Measurements from ENCODE around the gene MACROD2. TPM values are rescaled to one million over a fixed set of nuclear protein-coding genes. Genes with fewer than 3 reads are reported as not detected.

MACROD2 gene
- polyA plus RNA-seq, 2 of the 4 experiments (the other 2 are of a cell fraction) = 0.96 to 1.3 TPM

DNA sequence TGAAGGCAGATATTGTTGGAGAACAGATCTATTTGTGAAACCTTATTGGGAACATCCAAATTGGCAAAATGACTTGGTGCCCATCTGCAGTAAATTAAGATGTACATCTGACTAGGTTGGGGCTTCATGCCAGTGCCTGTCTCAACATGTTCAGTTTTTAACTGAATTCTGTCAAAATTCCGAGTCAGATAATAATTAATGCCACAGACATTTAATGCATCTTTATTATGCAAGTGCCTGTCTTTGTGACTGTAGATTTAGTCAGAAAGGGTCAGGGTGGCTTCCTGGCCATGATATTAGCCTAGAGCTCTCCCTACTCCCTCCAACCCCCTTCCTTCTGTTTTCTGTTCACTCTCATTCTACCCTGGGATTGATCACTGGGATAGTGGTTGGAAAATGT is 541.4 kb downstream of the MACROD2 start:
- WGBS (ENCODE audit: missing lambda C conversion rate) = 39% methylated on average over 1 of the region's 1 CpG
- Histone ChIP-seq H3K4me1 (no peaks in the 10 kb centered on the region), H3K9me3 (no peaks in the 10 kb centered on the region), H3K27ac (no peak overlapping the region), H3K4me3 (no peak overlapping the region), H3K4me2 (no peak overlapping the region)
- no peak for DNase-seq (ENCODE audit: low read depth in 1 of 2, low spot score in 1 of 2)
- FAIRE-seq = peak; percentile 72
- ChIA-PET POLR2A (no interaction called here), CTCF (no interaction called here)
- no peak for ATAC-seq
- TF ChIP-seq PHF8 (IDR thresholded peaks at IDR 0.05; ENCODE audit: borderline replicate concordance, low read depth) = no peak

DNA sequence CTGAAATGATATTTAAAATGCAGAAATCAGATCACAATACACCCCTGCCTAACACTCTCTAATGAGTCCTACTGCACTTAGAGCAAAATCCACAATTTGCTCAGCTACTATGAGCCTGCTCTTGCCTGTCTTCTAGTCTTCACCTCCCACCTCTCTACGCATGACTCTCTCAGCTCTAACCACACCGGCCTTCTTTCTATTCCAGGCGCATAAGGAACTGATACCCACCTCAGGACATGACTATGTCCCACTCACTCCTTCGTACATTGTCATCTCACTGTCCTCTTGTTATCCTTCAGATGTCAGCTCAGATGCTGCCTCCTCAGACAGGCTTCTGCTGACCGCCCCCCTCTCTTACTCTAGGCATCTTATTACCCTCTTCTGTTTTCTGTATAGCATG is 543.1 kb downstream of the MACROD2 start:
- WGBS (ENCODE audit: missing lambda C conversion rate) = 84% methylated on average over 5 of the region's 5 CpGs
- CTCF ChIA-PET = no interaction called here
- Histone ChIP-seq H3K4me1 (no peaks in the 10 kb centered on the region), H3K9me3 (no peaks in the 10 kb centered on the region), H3K4me2 (no peak overlapping the region), H3K27ac (no peak overlapping the region), H3K4me3 (no peak overlapping the region)
- DNase-seq (ENCODE audit: low read depth in 1 of 2, low spot score in 1 of 2) = no peak
- FAIRE-seq = no peak
- ATAC-seq = peak in 1 of 2 experiments; percentile 24; a peak in 1 of 6 replicates
- POLR2A ChIA-PET = no interaction called here
- no peak for TF ChIP-seq MAFK (IDR thresholded peaks at IDR 0.05; ENCODE audit: partially characterized antibody)
- no peak for TF ChIP-seq TP53 (CRISPR knock-in tag; IDR thresholded peaks at IDR 0.05)
- TF ChIP-seq, protein P1, sequence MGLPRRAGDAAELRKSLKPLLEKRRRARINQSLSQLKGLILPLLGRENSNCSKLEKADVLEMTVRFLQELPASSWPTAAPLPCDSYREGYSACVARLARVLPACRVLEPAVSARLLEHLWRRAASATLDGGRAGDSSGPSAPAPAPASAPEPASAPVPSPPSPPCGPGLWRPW (IDR thresholded peaks at IDR 0.05) = no peak

DNA sequence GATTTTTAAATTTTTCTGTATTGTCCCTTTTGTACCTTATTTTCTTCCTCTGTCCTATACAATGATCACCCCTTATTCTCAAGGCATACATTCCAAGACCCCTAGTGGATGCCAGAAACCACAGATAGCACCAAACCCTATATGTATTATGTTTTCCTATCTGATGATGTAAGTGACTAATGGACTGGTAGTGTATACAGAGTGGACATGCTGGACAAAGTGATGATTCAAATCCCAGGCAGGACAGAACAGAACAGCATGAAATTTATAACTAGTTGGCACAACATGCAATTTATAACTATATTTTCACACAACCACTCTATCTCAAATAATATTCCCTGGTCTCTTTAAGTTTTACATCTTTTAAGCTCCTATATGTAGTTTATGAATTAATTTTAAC is 547.7 kb downstream of the MACROD2 start:
- POLR2A ChIA-PET = no interaction called here

DNA sequence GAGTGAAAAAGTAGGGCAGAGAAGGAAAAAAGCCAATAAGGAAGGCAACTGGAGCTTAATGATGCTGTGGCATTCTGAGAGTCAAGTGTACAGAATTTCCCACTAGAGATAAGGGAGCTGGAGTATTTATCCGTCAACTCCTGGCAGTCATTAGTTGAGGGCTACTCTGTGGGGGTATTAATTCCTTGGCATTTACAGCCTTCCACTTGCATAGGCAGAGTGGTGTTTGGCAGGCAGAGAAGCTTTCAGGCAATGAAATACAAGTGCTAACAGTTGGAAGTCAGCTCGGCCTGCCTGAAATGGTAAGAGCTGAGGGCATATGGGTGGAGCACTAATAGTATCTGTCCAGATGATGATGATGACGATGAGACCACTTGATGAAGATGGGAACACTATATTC is 549.4 kb downstream of the MACROD2 start:
- TF ChIP-seq NFE2L2 (conservative IDR thresholded peaks at IDR 0.05; ENCODE audit: low read length) = no peak
- no peak for TF ChIP-seq HOXA7 (CRISPR knock-in tag; IDR thresholded peaks at IDR 0.05)
- TF ChIP-seq RARB (CRISPR knock-in tag; IDR thresholded peaks at IDR 0.05) = no peak
- no peak for TF ChIP-seq USF2 (IDR thresholded peaks at IDR 0.05)
- no peak for TF ChIP-seq KDM5A (IDR thresholded peaks at IDR 0.05)
- TF ChIP-seq, protein P2, sequence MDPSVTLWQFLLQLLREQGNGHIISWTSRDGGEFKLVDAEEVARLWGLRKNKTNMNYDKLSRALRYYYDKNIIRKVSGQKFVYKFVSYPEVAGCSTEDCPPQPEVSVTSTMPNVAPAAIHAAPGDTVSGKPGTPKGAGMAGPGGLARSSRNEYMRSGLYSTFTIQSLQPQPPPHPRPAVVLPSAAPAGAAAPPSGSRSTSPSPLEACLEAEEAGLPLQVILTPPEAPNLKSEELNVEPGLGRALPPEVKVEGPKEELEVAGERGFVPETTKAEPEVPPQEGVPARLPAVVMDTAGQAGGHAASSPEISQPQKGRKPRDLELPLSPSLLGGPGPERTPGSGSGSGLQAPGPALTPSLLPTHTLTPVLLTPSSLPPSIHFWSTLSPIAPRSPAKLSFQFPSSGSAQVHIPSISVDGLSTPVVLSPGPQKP (IDR thresholded peaks at IDR 0.05; ENCODE audit: low read depth, low read length) = no peak
- TF ChIP-seq GATA3 (IDR thresholded peaks at IDR 0.05; ENCODE audit: borderline replicate concordance) = no peak
- no peak for TF ChIP-seq FOSB (CRISPR knock-in tag; IDR thresholded peaks at IDR 0.05)
- TF ChIP-seq BCL3 (IDR thresholded peaks at IDR 0.05) = no peak
- TF ChIP-seq CHD4 (IDR thresholded peaks at IDR 0.05; ENCODE audit: borderline replicate concordance) = no peak
- TF ChIP-seq EHMT2 (IDR thresholded peaks at IDR 0.05; ENCODE audit: low read depth) = no peak
- no peak overlapping the region for H3K4me2 ChIP-seq
- H3K27ac ChIP-seq = no peak overlapping the region
- H3K4me3 ChIP-seq = no peak overlapping the region
- 23% methylated on average over 3 of the region's 3 CpGs for WGBS (ENCODE audit: missing lambda C conversion rate)
- DNase-seq (ENCODE audit: low read depth in 1 of 2, low spot score in 1 of 2) (no peak), FAIRE-seq (no peak), ATAC-seq (no peak)
- H3K4me1 ChIP-seq = no peaks in the 10 kb centered on the region
- POLR2A ChIA-PET = no interaction called here
- CTCF ChIA-PET = interaction anchor here (1.2 to 1.3 kb wide), 2 partner anchors 14 to 732 kb away, joined by 3 to 4 read pairs; no protein-coding TSS in a partner anchor
- no peaks in the 10 kb centered on the region for H3K9me3 ChIP-seq

More for the DNA sequence above, 547.7 kb downstream of the MACROD2 start:
- no peak overlapping the region for H3K4me3 ChIP-seq
- FAIRE-seq (no peak), DNase-seq (ENCODE audit: low read depth in 1 of 2, low spot score in 1 of 2) (no peak), ATAC-seq (no peak)
- no peaks in the 10 kb centered on the region for H3K4me1 ChIP-seq
- H3K9me3 ChIP-seq = no peaks in the 10 kb centered on the region
- no peak overlapping the region for H3K27ac ChIP-seq
- H3K4me2 ChIP-seq = no peak overlapping the region
- TF ChIP-seq HOXB13 (CRISPR knock-in tag; IDR thresholded peaks at IDR 0.05; ENCODE audit: low read depth) = no peak
- no peak for TF ChIP-seq BCL3 (IDR thresholded peaks at IDR 0.05)
- no peak for TF ChIP-seq CBX2 (IDR thresholded peaks at IDR 0.05; ENCODE audit: borderline replicate concordance, low read depth)
- TF ChIP-seq, protein P1 (IDR thresholded peaks at IDR 0.05) = no peak
- TF ChIP-seq RCOR1 (IDR thresholded peaks at IDR 0.05; ENCODE audit: low read depth, low read length) = no peak
- CTCF ChIA-PET = no interaction called here

Measured in A549 (cell line).